ENCODE results near the gene ALOXE3. TPM values are rescaled to one million over a fixed set of nuclear protein-coding genes. Genes with fewer than 3 reads are reported as not detected.

ALOXE3 gene
- total RNA-seq, 4 donors from 2014 or later: not detected

GRCh38 chr17:8087952-8088230 is 30.4 kb downstream of the ALOXE3 start:
- Histone ChIP-seq H3K9me3 (no peaks in the 10 kb centered on the region), H3K27me3 (peaks cover 6 to 24% (median 15%) of the 10 kb centered on the region in 3 donors), H3K4me1 (no peaks in the 10 kb centered on the region), H3K4me3 (no peak overlapping the region), H3K36me3 (no peaks in the 10 kb centered on the region), H3K27ac (no peak overlapping the region)
- no peak for ATAC-seq
- DNase-seq: no peak
- in situ Hi-C loops (cut with MboI; ENCODE audit: low sequenced_read_pairs in 4 of 4): loop anchor here in 3 of 4 donors (25.0 kb wide), 2 partner anchors 199 to 224 kb away; partner anchors contain the start of genes ARHGEF15 (in 2 of the 3), RANGRF (in 1 of the 3) and SLC25A35 (in 1 of the 3)
- intact Hi-C loops (cut with DNase I; ENCODE audit: low total_unique reads): loop anchor here (10.0 kb wide), 1 partner anchor 207 kb away; the partner anchor contains the start of gene SLC25A35
- TF ChIP-seq CTCF (IDR thresholded peaks at IDR 0.05 in 4 of 5, conservative IDR thresholded peaks at IDR 0.05 in 1 of 5) (no peak), POLR2A (IDR thresholded peaks at IDR 0.05) (no peak)

- no peak for ATAC-seq
- DNase-seq: no peak
- H3K27me3 ChIP-seq: peaks cover 2 to 21% (median 15%) of the 10 kb centered on the region in 3 donors
Observed at GRCh38 chr17:8087075-8087951, 31.0 kb downstream of the ALOXE3 start, which contains the start of gene ALOX12B. ALOX12B (minus strand) TSS chr17:8087716; CDS start chr17:8087442, 274 bp downstream.

GRCh38 chr17:8084250-8084649 is 34.1 kb downstream of the ALOXE3 start:
- TF ChIP-seq POLR2A (IDR thresholded peaks at IDR 0.05) (no peak), CTCF (IDR thresholded peaks at IDR 0.05 in 4 of 5, conservative IDR thresholded peaks at IDR 0.05 in 1 of 5) (no peak)
- in situ Hi-C loops (cut with MboI; ENCODE audit: low sequenced_read_pairs in 4 of 4) (loop anchor here in 3 of 4 donors (25.0 kb wide), 2 partner anchors 203 to 228 kb away; partner anchors contain the start of genes ARHGEF15 (in 2 of the 3), RANGRF (in 1 of the 3) and SLC25A35 (in 1 of the 3)), intact Hi-C loops (cut with DNase I; ENCODE audit: low total_unique reads) (loop anchor here (10.0 kb wide), 1 partner anchor 211 kb away; the partner anchor contains the start of gene SLC25A35)
- peaks cover 6 to 23% (median 16%) of the 10 kb centered on the region in 3 donors for H3K27me3 ChIP-seq
- no peak for DNase-seq
- ATAC-seq: no peak
- peaks cover 4 to 11% of the 10 kb centered on the region in 2 donors for H3K4me1 ChIP-seq
- no peak overlapping the region for H3K4me3 ChIP-seq
- no peaks in the 10 kb centered on the region for H3K9me3 ChIP-seq
- H3K36me3 ChIP-seq: no peaks in the 10 kb centered on the region
- no peak overlapping the region for H3K27ac ChIP-seq

More at GRCh38 chr17:8087075-8087951, 31.0 kb downstream of the ALOXE3 start, which contains the start of gene ALOX12B:
- H3K27ac ChIP-seq: no peak within 1 kb of the TSS
- no peak for TF ChIP-seq POLR2A (IDR thresholded peaks at IDR 0.05)
- no peak for TF ChIP-seq CTCF (IDR thresholded peaks at IDR 0.05 in 4 of 5, conservative IDR thresholded peaks at IDR 0.05 in 1 of 5)
- H3K4me3 ChIP-seq: no peak within 1 kb of the TSS
- H3K9me3 ChIP-seq: no peaks in the 10 kb centered on the region
- H3K36me3 ChIP-seq: no peaks in the 10 kb centered on the region
- intact Hi-C loops (cut with DNase I; ENCODE audit: low total_unique reads) (loop anchor here (10.0 kb wide), 1 partner anchor 207 kb away; the partner anchor contains the start of gene SLC25A35), in situ Hi-C loops (cut with MboI; ENCODE audit: low sequenced_read_pairs in 4 of 4) (loop anchor here in 3 of 4 donors (25.0 kb wide), 2 partner anchors 200 to 225 kb away; partner anchors contain the start of genes ARHGEF15 (in 2 of the 3), RANGRF (in 1 of the 3) and SLC25A35 (in 1 of the 3))
- no peaks in the 10 kb centered on the region for H3K4me1 ChIP-seq

- in situ Hi-C loops (cut with MboI; ENCODE audit: low sequenced_read_pairs in 4 of 4): loop anchor here in 3 of 4 donors (25.0 kb wide), 2 partner anchors 205 to 230 kb away; partner anchors contain the start of genes ARHGEF15 (in 2 of the 3), RANGRF (in 1 of the 3) and SLC25A35 (in 1 of the 3)
- intact Hi-C loops (cut with DNase I; ENCODE audit: low total_unique reads): loop anchor here (10.0 kb wide), 1 partner anchor 213 kb away; the partner anchor contains the start of gene SLC25A35
- Histone ChIP-seq H3K36me3 (no peaks in the 10 kb centered on the region), H3K9me3 (no peaks in the 10 kb centered on the region), H3K4me1 (peaks cover 4 to 13% of the 10 kb centered on the region in 2 donors), H3K27ac (no peak overlapping the region), H3K4me3 (no peak overlapping the region), H3K27me3 (peaks cover 19 to 38% (median 32%) of the 10 kb centered on the region in 3 donors)
- ATAC-seq (no peak), DNase-seq (no peak)
- TF ChIP-seq CTCF (IDR thresholded peaks at IDR 0.05 in 4 of 5, conservative IDR thresholded peaks at IDR 0.05 in 1 of 5) (no peak), POLR2A (IDR thresholded peaks at IDR 0.05) (no peak)
Observed at GRCh38 chr17:8082292-8082691, 36.0 kb downstream of the ALOXE3 start.
